A549 (cell line): ENCODE data around the gene ABITRAM.
"Not testable (repeated sequence)": the region's sequence is repeated elsewhere in the genome, so short reads cannot be mapped to it uniquely, and the experiment has no call there.

Experiments used
- BHLHE40 ChIP-seq: IDR thresholded peaks from 2 replicates; pipeline ENCODE4 v1.6.1; 2012; ENCODE audit warnings: low read depth, low read length, inconsistent platforms
- ESRRA ChIP-seq: fragments of 150-350 bp; IDR thresholded peaks from 2 replicates; pipeline ENCODE4 v1.6.1; 2014; ENCODE audit warnings: mild to moderate bottlenecking, low read length, borderline replicate concordance
- MAFK ChIP-seq: fragments of 450-650 bp; IDR thresholded peaks from 2 replicates; pipeline ENCODE4 v1.6.1; 2014; ENCODE audit not compliant: partially characterized antibody
- POLR2A ChIP-seq: IDR thresholded peaks from 2 replicates; pipeline ENCODE4 v1.6.1; 2012; ENCODE audit warnings: mild to moderate bottlenecking, low read length
- RAD21 ChIP-seq, 2 experiments: fragments of >200 bp in 1 of 2; sonication (Bioruptor Twin) in 1 of 2; formaldehyde crosslinking in 1 of 2; IDR thresholded peaks in 1 of 2; conservative IDR thresholded peaks in 1 of 2; 2 replicates in 1 of 2; 3 replicates in 1 of 2; pipeline ENCODE4 v1.6.1; 2012 to 2018; ENCODE audit warnings: inconsistent platforms in 1 of 2
- SREBF2 ChIP-seq: fragments of 450-650 bp; IDR thresholded peaks from 2 replicates; pipeline ENCODE4 v1.6.1; 2014; ENCODE audit warnings: mild to moderate bottlenecking, moderate library complexity
- TF ChIP-seq, protein P1 (sequence below): IDR thresholded peaks from 2 replicates; pipeline ENCODE4 v1.6.1; 2012
- TF ChIP-seq, protein P2 (sequence below): fragments of >200 bp; sonication (Bioruptor Twin); formaldehyde crosslinking; IDR thresholded peaks from 3 replicates; pipeline ENCODE4 v1.5.1; 2016
- TF ChIP-seq, protein P3 (sequence below): fragments of 200-600 bp; sonication (generic); IDR thresholded peaks from 2 replicates; pipeline ENCODE4 v1.6.1; 2016; ENCODE audit warnings: antibody characterized with exemption, mild to moderate bottlenecking, moderate library complexity

DNA sequence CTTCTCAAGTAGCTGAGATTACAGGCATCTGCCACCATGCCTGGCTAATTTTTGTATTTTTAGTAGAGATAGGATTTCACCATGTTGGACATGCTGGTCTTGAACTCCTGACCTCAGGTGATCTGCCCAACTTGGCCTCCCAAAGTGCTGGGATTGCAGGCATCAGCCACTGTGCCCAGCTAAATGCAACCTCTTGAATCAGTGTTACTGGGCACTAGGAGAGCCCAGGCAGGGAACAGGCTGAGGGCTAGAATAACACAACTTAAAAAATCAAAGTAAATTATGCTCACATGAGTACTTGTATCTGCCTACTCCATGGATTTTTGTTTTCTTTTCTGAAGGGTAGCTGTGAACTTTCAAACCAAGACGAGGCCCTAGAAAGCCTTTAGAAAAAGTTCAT lies 13.8 kb upstream of the ABITRAM start:
- not testable (repeated sequence) for TF ChIP-seq RAD21 (conservative IDR thresholded peaks at IDR 0.05 in 1 of 2, IDR thresholded peaks at IDR 0.05 in 1 of 2); ESRRA; POLR2A; MAFK; SREBF2; BHLHE40
- TF ChIP-seq, protein P1, sequence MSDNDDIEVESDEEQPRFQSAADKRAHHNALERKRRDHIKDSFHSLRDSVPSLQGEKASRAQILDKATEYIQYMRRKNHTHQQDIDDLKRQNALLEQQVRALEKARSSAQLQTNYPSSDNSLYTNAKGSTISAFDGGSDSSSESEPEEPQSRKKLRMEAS, result not testable (repeated sequence)
- TF ChIP-seq, protein P2, sequence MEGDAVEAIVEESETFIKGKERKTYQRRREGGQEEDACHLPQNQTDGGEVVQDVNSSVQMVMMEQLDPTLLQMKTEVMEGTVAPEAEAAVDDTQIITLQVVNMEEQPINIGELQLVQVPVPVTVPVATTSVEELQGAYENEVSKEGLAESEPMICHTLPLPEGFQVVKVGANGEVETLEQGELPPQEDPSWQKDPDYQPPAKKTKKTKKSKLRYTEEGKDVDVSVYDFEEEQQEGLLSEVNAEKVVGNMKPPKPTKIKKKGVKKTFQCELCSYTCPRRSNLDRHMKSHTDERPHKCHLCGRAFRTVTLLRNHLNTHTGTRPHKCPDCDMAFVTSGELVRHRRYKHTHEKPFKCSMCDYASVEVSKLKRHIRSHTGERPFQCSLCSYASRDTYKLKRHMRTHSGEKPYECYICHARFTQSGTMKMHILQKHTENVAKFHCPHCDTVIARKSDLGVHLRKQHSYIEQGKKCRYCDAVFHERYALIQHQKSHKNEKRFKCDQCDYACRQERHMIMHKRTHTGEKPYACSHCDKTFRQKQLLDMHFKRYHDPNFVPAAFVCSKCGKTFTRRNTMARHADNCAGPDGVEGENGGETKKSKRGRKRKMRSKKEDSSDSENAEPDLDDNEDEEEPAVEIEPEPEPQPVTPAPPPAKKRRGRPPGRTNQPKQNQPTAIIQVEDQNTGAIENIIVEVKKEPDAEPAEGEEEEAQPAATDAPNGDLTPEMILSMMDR, result not testable (repeated sequence)
- TF ChIP-seq, protein P3, sequence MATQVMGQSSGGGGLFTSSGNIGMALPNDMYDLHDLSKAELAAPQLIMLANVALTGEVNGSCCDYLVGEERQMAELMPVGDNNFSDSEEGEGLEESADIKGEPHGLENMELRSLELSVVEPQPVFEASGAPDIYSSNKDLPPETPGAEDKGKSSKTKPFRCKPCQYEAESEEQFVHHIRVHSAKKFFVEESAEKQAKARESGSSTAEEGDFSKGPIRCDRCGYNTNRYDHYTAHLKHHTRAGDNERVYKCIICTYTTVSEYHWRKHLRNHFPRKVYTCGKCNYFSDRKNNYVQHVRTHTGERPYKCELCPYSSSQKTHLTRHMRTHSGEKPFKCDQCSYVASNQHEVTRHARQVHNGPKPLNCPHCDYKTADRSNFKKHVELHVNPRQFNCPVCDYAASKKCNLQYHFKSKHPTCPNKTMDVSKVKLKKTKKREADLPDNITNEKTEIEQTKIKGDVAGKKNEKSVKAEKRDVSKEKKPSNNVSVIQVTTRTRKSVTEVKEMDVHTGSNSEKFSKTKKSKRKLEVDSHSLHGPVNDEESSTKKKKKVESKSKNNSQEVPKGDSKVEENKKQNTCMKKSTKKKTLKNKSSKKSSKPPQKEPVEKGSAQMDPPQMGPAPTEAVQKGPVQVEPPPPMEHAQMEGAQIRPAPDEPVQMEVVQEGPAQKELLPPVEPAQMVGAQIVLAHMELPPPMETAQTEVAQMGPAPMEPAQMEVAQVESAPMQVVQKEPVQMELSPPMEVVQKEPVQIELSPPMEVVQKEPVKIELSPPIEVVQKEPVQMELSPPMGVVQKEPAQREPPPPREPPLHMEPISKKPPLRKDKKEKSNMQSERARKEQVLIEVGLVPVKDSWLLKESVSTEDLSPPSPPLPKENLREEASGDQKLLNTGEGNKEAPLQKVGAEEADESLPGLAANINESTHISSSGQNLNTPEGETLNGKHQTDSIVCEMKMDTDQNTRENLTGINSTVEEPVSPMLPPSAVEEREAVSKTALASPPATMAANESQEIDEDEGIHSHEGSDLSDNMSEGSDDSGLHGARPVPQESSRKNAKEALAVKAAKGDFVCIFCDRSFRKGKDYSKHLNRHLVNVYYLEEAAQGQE, result not testable (repeated sequence)
